HEK293T (cell line): ENCODE results near the gene OR6N2.

Experiments
- CTCF ChIA-PET: fragments of 350-600 bp; formaldehyde crosslinking; extraction: SDS; loops from one replicate; lab custom pipeline; 2021; ENCODE audit warnings: antibody characterized with exemption, inconsistent platforms; lab: Yijun Ruan, JAX
- POLR2A ChIA-PET: fragments of 350-600 bp; formaldehyde crosslinking; extraction: SDS; loops from one replicate; lab custom pipeline; 2020; ENCODE audit warnings: antibody characterized with exemption, inconsistent platforms; lab: Yijun Ruan, JAX
- DNase-seq: peaks from one replicate; pipeline ENCODE4 v3.0.0; 2012; ENCODE audit warnings: mixed read lengths; ENCODE audit errors: extremely low spot score
- ARNT ChIP-seq: fragments of 450-650 bp; IDR thresholded peaks from 2 replicates; pipeline ENCODE4 v1.6.1; 2017; ENCODE audit warnings: mild to moderate bottlenecking
- BHLHE40 ChIP-seq: fragments of 450-650 bp; IDR thresholded peaks from 2 replicates; pipeline ENCODE4 v1.6.1; 2016; ENCODE audit warnings: mild to moderate bottlenecking, moderate library complexity, borderline replicate concordance
- CTBP1 ChIP-seq: fragments of 450-650 bp; IDR thresholded peaks from 2 replicates; pipeline ENCODE4 v1.6.1; 2016; ENCODE audit warnings: borderline replicate concordance
- ELF4 ChIP-seq: fragments of 450-650 bp; IDR thresholded peaks from 2 replicates; pipeline ENCODE4 v1.6.1; 2017; ENCODE audit warnings: antibody characterized with exemption
- FOXA1 ChIP-seq: fragments of 450-650 bp; IDR thresholded peaks from 2 replicates; pipeline ENCODE4 v1.6.1; 2016; ENCODE audit warnings: mild to moderate bottlenecking
- FOXK2 ChIP-seq: fragments of 450-650 bp; IDR thresholded peaks from 2 replicates; pipeline ENCODE4 v1.6.1; 2016; ENCODE audit warnings: mild to moderate bottlenecking
- FOXM1 ChIP-seq: fragments of 450-650 bp; IDR thresholded peaks from 2 replicates; pipeline ENCODE4 v1.6.1; 2017; ENCODE audit warnings: mild to moderate bottlenecking, borderline replicate concordance
- HDGF ChIP-seq: fragments of 450-650 bp; IDR thresholded peaks from 2 replicates; pipeline ENCODE4 v1.6.1; 2017; ENCODE audit warnings: antibody characterized with exemption, borderline replicate concordance
- L3MBTL2 ChIP-seq: fragments of 450-650 bp; conservative IDR thresholded peaks from 2 replicates; pipeline ENCODE4 v1.6.1; 2016; ENCODE audit warnings: mild to moderate bottlenecking
- LEF1 ChIP-seq: fragments of 450-650 bp; IDR thresholded peaks from 2 replicates; pipeline ENCODE4 v1.6.1; 2017; ENCODE audit warnings: mild to moderate bottlenecking, borderline replicate concordance
- NFRKB ChIP-seq: fragments of 450-650 bp; IDR thresholded peaks from 2 replicates; pipeline ENCODE4 v1.6.1; 2016; ENCODE audit warnings: mild to moderate bottlenecking, moderate library complexity
- SP1 ChIP-seq: fragments of 450-650 bp; IDR thresholded peaks from 2 replicates; pipeline ENCODE4 v1.6.1; 2017
- SUZ12 ChIP-seq: fragments of 450-650 bp; IDR thresholded peaks from 2 replicates; pipeline ENCODE4 v1.6.1; 2016; ENCODE audit warnings: mild to moderate bottlenecking
- TARDBP ChIP-seq: fragments of 450-650 bp; IDR thresholded peaks from 2 replicates; pipeline ENCODE4 v1.6.1; 2016
- ZNF384 ChIP-seq: fragments of 450-650 bp; IDR thresholded peaks from 2 replicates; pipeline ENCODE4 v1.6.1; 2016
- TF ChIP-seq, protein P1 (sequence below): fragments of 450-650 bp; IDR thresholded peaks from 2 replicates; pipeline ENCODE4 v1.6.1; 2016

OR6N2 gene

GRCh38 chr1:158781104-158781503 lies at the start of gene OR6N2:
Gene OR6N2, minus strand, starts transcription at chr1:158781204. Its CDS starts 3,569 bp downstream, at chr1:158777635.
- DNase-seq, result no peak
- TF ChIP-seq SP1 (no peak), ELF4 (no peak), NFRKB (no peak), FOXK2 (no peak), CTBP1 (no peak)
- CTCF ChIA-PET, result no interaction called here
- POLR2A ChIA-PET, result no interaction called here

DNA sequence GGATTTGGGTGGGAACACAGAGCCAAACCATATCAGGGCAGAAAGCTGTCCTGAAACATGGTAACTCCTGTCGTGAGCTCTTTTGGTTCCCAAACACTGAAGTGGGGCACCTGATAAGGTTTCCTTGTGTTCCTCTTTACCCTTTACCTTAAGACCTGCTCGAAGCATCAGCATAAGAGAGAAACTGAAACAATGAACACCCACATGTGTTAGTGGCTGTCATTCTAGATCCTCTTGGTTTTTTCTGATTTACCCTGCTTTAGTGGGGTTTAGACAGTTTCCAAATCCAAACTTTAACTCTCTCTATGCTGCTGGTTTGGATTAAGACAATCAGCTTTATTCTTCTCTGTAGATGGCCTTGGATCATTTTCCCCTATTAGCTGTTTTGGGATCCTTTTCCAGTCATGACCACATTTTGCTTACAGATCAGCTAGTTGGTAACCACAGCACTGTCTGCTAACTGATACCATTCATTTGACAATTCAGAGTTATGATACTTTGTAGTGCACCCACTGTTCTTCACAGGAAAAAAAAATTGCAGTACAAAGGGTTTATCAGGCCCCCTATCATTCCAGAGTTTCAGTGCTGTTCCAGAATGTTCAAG lies 49.2 kb upstream of the OR6N2 start:
- POLR2A ChIA-PET, result no interaction called here
- CTCF ChIA-PET, result no interaction called here
- TF ChIP-seq FOXK2, result no peak
- TF ChIP-seq BHLHE40, result no peak
- TF ChIP-seq TARDBP, result no peak
- no peak for TF ChIP-seq ARNT
- TF ChIP-seq SP1, result no peak
- no peak for TF ChIP-seq L3MBTL2
- no peak for TF ChIP-seq ZNF384
- no peak for TF ChIP-seq CTBP1
- no peak for TF ChIP-seq LEF1
- no peak for DNase-seq

GRCh38 chr1:158821723-158822122 lies 40.7 kb upstream of the OR6N2 start:
- ChIA-PET POLR2A (no interaction called here), CTCF (no interaction called here)
- DNase-seq, result no peak
- TF ChIP-seq NFRKB (no peak), BHLHE40 (no peak), TARDBP (no peak), SUZ12 (no peak), L3MBTL2 (no peak), ELF4 (no peak), FOXK2 (no peak), CTBP1 (no peak), LEF1 (no peak), SP1 (no peak), FOXA1 (no peak), ARNT (no peak), HDGF (no peak), ZNF384 (no peak), FOXM1 (no peak)
- TF ChIP-seq, protein P1, sequence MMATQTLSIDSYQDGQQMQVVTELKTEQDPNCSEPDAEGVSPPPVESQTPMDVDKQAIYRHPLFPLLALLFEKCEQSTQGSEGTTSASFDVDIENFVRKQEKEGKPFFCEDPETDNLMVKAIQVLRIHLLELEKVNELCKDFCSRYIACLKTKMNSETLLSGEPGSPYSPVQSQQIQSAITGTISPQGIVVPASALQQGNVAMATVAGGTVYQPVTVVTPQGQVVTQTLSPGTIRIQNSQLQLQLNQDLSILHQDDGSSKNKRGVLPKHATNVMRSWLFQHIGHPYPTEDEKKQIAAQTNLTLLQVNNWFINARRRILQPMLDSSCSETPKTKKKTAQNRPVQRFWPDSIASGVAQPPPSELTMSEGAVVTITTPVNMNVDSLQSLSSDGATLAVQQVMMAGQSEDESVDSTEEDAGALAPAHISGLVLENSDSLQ, result no peak

DNA sequence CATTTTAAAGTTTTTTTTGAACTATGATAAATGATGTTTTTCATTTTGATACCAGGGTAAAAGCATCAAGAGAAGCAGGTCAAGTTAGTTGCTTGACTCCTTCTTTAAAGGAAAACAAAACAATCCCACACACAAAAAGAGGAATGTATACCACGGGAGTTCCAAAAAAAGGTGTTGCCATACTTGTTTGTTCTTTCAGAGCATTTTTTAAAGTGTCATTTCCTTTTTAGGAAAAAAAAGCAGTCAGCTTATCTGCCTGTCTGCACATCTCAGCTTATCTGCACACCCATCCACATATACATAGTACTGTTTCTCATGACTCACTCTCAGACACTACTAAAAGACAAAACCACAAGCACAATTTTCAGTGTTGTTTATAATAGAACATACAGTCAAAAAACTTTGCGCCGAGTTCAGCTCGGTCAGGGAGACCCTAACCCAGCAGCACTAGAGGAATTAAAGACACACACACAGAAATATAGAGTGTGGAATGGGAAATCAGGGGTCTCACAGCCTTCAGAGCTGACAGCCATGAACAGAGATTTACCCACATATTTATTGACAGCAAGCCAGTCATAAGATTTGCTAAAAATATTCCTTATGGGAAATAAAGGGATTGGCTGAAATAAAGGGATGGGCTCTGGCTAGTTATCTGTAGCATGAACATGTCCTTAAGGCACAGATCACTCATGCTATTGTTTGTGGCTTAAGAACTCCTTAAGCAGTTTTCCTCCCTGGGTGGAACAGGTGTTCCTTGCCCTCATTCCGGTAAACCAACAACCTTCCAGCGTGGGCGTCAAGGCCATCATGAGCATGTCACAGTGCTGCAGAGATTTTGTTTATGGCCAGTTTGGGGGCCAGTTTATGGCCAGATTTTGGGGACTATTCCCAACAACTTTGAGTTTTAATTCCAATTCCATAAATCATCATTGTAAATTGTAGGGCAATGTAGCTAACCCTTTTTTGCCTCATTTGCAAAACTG lies 38.7 kb upstream of the OR6N2 start:
- POLR2A ChIA-PET, result no interaction called here
- no peak for DNase-seq
- CTCF ChIA-PET, result no interaction called here
- TF ChIP-seq FOXM1, result no peak
- no peak for TF ChIP-seq L3MBTL2
- TF ChIP-seq LEF1, result no peak

DNA sequence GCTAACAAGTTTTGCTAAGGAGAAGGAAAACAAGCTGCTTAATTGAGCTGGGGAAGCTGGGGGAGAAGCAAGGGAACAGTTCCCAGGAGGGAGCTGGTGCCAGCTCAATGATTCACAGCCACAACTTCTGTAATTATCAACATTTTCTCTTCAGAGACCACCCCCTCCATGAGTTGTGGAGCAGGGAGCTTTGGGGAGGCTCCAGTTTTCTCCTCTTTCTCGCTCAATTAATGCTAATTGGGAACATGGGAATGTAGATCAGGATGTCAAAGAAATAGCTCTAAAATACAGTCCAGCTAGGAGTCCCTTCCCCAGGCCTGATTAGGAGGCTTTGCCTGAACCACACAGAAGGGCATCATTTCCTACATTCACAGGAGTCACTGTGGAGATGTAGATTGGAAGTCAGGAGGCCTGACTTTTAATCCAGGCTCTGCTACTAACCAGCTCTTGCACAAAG lies 38.0 kb upstream of the OR6N2 start:
- POLR2A ChIA-PET, result no interaction called here
- DNase-seq, result no peak
- TF ChIP-seq SUZ12 (no peak), CTBP1 (no peak), L3MBTL2 (no peak), FOXK2 (no peak), HDGF (no peak), FOXM1 (no peak), LEF1 (no peak)
- CTCF ChIA-PET, result no interaction called here

GRCh38 chr1:158818560-158818959 lies 37.6 kb upstream of the OR6N2 start:
- ChIA-PET POLR2A (no interaction called here), CTCF (no interaction called here)
- no peak for TF ChIP-seq ARNT
- TF ChIP-seq FOXA1, result no peak
- no peak for TF ChIP-seq FOXM1
- TF ChIP-seq, protein P1, result no peak
- no peak for TF ChIP-seq BHLHE40
- TF ChIP-seq FOXK2, result no peak
- no peak for TF ChIP-seq ZNF384
- no peak for TF ChIP-seq L3MBTL2
- no peak for TF ChIP-seq HDGF
- TF ChIP-seq SUZ12, result no peak
- TF ChIP-seq CTBP1, result no peak
- TF ChIP-seq ELF4, result no peak
- no peak for TF ChIP-seq TARDBP
- no peak for TF ChIP-seq LEF1
- TF ChIP-seq SP1, result no peak
- no peak for TF ChIP-seq NFRKB
- DNase-seq, result no peak
